ENCODE results near the gene DMGDH.

The DMGDH gene

GRCh38 chr5:78979909-78980308, 89.6 kb downstream of the DMGDH start:
- DNase-seq (ENCODE audit: extremely low read depth, insufficient read length) = no peak
- H3K4me3 ChIP-seq (replicated peaks; ENCODE audit: low read depth, low read length) = no peak overlapping the region

DNA sequence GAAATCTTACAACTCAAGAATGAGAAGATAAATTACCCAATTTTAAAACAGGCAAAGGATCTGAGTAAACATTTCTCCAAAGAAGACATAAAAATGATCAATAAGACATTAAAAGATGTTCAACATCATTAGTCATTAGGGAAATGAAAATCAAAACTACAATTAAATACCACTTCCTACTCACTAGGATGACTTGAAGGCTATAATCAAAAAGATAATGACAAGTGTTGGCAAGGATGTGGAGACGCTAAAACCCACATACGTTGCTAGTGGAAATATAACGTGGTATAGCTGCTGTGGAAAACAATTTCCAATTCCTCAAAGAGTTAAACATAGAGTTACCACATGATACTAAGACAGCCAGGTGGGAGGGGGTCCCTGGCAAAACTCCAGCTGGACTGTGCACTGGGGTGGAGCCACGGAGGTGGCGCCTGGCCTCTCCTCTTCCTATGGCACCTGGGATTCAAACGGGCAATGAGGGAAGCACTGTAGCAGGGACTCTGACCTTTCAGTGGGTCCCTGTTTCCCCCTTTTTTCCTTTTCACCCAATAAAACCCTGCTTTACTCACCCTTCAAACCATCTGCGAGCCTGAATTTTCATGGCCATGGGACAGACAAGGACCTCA, 90.2 kb downstream of the DMGDH start:
- Histone ChIP-seq H3K27me3 (replicated peaks; ENCODE audit: control insufficient read depth, insufficient read depth, low read length) (no peaks in the 10 kb centered on the region), H3K36me3 (ENCODE audit: control insufficient read depth, insufficient read depth, low read length) (no peaks in the 10 kb centered on the region; the same call in 1 of the 2 replicates), H3K4me3 (replicated peaks; ENCODE audit: low read depth, low read length) (no peak overlapping the region)
- DNase-seq (ENCODE audit: extremely low read depth, insufficient read length) = no peak
- no peak for TF ChIP-seq CTCF (IDR thresholded peaks at IDR 0.05; ENCODE audit: insufficient read depth, low read length, poor library complexity, severe bottlenecking)

More at GRCh38 chr5:78979909-78980308, 89.6 kb downstream of the DMGDH start:
- Histone ChIP-seq H3K27me3 (replicated peaks; ENCODE audit: control insufficient read depth, insufficient read depth, low read length) (no peaks in the 10 kb centered on the region), H3K36me3 (ENCODE audit: control insufficient read depth, insufficient read depth, low read length) (no peaks in the 10 kb centered on the region; the same call in 1 of the 2 replicates)
- TF ChIP-seq CTCF (IDR thresholded peaks at IDR 0.05; ENCODE audit: insufficient read depth, low read length, poor library complexity, severe bottlenecking) = no peak

- Histone ChIP-seq H3K4me3 (replicated peaks; ENCODE audit: low read depth, low read length) (no peak overlapping the region), H3K27me3 (replicated peaks; ENCODE audit: control insufficient read depth, insufficient read depth, low read length) (no peaks in the 10 kb centered on the region), H3K36me3 (ENCODE audit: control insufficient read depth, insufficient read depth, low read length) (no peaks in the 10 kb centered on the region; the same call in 1 of the 2 replicates)
- TF ChIP-seq CTCF (IDR thresholded peaks at IDR 0.05; ENCODE audit: insufficient read depth, low read length, poor library complexity, severe bottlenecking) = no peak
- DNase-seq (ENCODE audit: extremely low read depth, insufficient read length) = no peak
Measured at GRCh38 chr5:78975035-78975434, 94.4 kb downstream of the DMGDH start.

DNA sequence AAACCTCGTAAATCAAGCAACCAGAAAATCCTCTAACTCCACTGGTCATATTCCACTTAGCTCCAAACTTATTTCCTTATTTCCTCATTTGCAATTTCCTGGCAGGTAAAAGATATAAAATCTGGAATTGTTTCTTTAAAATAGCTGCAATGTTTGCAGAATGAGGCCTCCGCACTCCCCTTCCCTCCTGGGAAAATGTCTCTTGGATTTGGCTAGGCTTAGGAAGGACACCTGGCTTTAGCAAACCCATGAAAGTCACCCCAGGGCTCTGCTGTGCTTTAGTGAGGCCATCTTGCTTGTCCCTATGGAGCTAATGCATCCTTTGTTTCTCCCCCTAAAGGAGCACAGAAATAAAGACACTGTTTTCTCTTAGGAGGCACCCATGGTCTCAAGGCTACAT, 94.9 kb downstream of the DMGDH start:
- no peak for DNase-seq (ENCODE audit: extremely low read depth, insufficient read length)
- H3K4me3 ChIP-seq (replicated peaks; ENCODE audit: low read depth, low read length) = no peak overlapping the region
- no peaks in the 10 kb centered on the region for H3K27me3 ChIP-seq (replicated peaks; ENCODE audit: control insufficient read depth, insufficient read depth, low read length)
- no peaks in the 10 kb centered on the region; the same call in 1 of the 2 replicates for H3K36me3 ChIP-seq (ENCODE audit: control insufficient read depth, insufficient read depth, low read length)
- TF ChIP-seq CTCF (IDR thresholded peaks at IDR 0.05; ENCODE audit: insufficient read depth, low read length, poor library complexity, severe bottlenecking) = no peak

DNA sequence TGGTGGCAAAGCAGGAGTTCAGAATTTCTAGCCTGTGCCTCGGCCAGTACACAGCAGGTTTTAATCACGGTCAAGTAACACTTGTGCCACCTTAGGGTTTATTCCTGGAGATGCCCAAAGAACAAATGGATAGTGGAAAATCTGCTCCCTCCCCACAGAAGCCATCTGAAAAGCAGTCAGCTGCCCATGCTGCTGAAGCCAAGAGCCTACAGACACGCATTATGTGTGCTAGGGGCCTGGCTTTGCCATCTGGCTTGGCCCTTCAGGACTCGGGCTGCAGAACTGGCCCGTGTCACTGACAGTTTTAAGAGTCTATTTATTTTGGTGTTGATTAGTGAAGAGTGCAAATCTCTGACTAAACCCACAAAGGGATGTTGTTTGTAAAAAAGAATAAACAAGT, 95.5 kb downstream of the DMGDH start:
- Histone ChIP-seq H3K4me3 (replicated peaks; ENCODE audit: low read depth, low read length) (no peak overlapping the region), H3K36me3 (ENCODE audit: control insufficient read depth, insufficient read depth, low read length) (no peaks in the 10 kb centered on the region), H3K27me3 (replicated peaks; ENCODE audit: control insufficient read depth, insufficient read depth, low read length) (no peaks in the 10 kb centered on the region)
- no peak for TF ChIP-seq CTCF (IDR thresholded peaks at IDR 0.05; ENCODE audit: insufficient read depth, low read length, poor library complexity, severe bottlenecking)
- DNase-seq (ENCODE audit: extremely low read depth, insufficient read length) = no peak
